Effector memory CD4-positive, alpha-beta T cell (primary cell): ENCODE measurements around the gene PPP1R12B.
"Not testable (repeated sequence)": the region's sequence is repeated elsewhere in the genome, so short reads cannot be mapped to it uniquely, and the experiment has no call there.

Experiments
- DNase-seq, 3 donors: peaks; one replicate each; pipeline ENCODE4 v3.0.0-alpha.2; 2020
- H3K27ac ChIP-seq: 2 replicates; pipeline ENCODE4 v1.7.0; 2013; ENCODE audit warnings: mild to moderate bottlenecking, low read length, moderate library complexity; ENCODE audit not compliant: insufficient read depth, poor library complexity, severe bottlenecking
- H3K27me3 ChIP-seq: replicated peaks from 2 replicates; pipeline ENCODE4 v1.7.0; 2013; ENCODE audit warnings: mild to moderate bottlenecking, low read length; ENCODE audit not compliant: insufficient read depth, control insufficient read depth, poor library complexity, severe bottlenecking
- H3K36me3 ChIP-seq: 2 replicates; pipeline ENCODE4 v1.7.0; 2013; ENCODE audit warnings: mild to moderate bottlenecking, low read length, moderate library complexity; ENCODE audit not compliant: control insufficient read depth, insufficient read depth
- H3K4me1 ChIP-seq: 2 replicates; pipeline ENCODE4 v1.7.0; 2013; ENCODE audit warnings: low read length, mild to moderate bottlenecking; ENCODE audit not compliant: control insufficient read depth, insufficient read depth, poor library complexity, severe bottlenecking
- H3K4me3 ChIP-seq: 2 replicates; pipeline ENCODE4 v1.7.0; 2013; ENCODE audit warnings: low read length, low read depth, mild to moderate bottlenecking; ENCODE audit not compliant: insufficient read depth, poor library complexity, severe bottlenecking
- H3K9me3 ChIP-seq: 2 replicates; pipeline ENCODE4 v1.7.0; 2013; ENCODE audit warnings: mild to moderate bottlenecking, low read length, moderate library complexity; ENCODE audit not compliant: control insufficient read depth

The PPP1R12B gene

DNA sequence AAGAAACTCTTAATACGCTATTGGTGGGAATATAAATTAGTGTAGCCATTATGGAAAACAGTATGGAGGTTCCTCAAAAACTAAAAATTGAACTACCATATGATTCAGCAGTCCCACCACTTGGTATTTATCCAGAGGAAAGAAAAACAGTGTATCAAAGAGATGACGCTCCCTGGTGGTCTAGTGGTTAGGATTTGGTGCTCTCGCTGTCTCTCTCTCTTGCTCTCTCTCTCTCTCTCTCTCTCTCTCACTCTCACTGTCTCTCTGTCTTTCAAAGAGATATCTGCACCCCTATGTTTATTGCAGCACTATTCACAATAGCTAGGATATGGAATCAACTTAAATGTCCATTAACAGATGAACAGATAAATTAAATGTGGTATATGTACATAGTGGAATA is 151.5 kb downstream of the PPP1R12B start:
- H3K4me3 ChIP-seq, H3K27me3 ChIP-seq, H3K27ac ChIP-seq, H3K9me3 ChIP-seq, DNase-seq, H3K4me1 ChIP-seq: not testable (repeated sequence)
- H3K36me3 ChIP-seq, result peaks cover 12% of the 10 kb centered on the region

DNA sequence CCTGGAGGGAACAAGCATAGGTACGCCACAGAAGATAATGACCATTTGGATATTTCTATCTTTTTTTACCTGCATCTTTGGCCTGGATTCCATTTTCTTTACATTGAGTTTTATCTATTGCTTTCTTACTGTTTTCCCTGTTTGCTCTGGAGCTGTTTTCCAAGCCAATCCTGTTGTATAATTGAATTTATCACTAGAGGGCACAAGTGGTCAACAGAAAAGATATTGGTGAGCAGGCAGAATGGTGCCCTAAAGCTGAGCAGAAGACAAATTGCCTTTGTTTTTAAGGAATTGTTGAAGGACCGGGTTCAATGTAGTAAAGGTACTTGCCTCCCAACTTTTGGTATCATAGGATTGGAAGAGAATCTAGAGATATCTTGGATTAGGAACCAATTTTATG is 152.8 kb downstream of the PPP1R12B start:
- DNase-seq, result no peak
- H3K9me3 ChIP-seq, result no peaks in the 10 kb centered on the region
- no peak overlapping the region for H3K4me3 ChIP-seq
- H3K27me3 ChIP-seq, result no peaks in the 10 kb centered on the region
- H3K27ac ChIP-seq, result no peak overlapping the region
- H3K36me3 ChIP-seq, result no peaks in the 10 kb centered on the region
- H3K4me1 ChIP-seq, result no peaks in the 10 kb centered on the region

DNA sequence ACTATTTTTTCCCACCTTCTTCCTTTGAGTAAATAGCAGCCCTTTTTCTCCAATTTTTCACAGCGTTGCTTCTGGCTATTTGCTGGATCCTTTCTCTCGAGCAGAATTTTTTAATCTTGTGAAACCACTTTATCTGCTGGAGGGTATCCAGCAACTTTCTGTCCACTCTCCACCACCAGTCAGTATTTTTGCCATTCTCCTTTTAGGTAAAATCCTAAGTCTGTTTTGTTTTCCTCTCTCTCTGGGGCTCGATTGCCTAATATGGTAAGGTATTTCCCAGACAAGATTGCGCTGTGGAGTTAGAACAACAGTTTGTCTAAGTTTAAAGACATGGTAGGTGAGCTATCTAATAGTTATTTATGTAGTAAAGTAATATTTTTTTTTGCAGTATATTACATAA is 156.9 kb downstream of the PPP1R12B start:
- no peak for DNase-seq
- H3K27ac ChIP-seq, result no peak overlapping the region
- H3K4me3 ChIP-seq, result no peak overlapping the region

DNA sequence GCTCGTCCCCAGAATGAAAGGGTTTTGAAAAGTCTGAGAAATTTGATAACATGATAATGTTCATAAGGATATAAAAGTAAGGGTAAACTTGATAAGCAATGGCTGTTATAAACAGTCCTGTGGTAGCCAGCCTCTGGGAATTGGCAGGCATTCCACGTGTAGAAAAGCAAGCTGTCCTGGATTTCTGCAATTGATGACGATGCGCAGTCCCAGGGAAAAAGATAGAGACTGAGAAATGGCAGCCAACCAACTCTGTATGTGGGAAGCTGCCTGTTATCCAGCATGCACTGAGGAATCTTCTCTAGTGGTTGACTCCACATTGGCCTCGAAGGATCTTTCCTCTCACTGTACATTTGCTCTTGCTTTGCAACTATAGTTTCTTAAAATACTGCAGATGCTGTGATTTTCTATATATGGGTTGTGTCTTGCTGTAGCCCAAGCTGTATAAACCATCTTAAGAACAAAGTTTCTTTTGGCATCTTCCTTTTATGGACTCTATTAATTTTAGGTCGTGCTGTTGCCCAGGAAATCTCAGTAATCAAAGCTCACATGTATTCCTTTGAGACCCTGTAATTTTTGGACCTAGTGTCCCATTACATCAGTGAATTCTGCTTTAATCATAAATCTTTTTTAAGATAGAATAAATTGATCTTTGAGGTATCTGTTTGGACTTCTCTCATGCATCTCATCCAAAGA is 157.5 kb downstream of the PPP1R12B start:
- H3K9me3 ChIP-seq, H3K27me3 ChIP-seq, H3K36me3 ChIP-seq, H3K4me1 ChIP-seq, H3K27ac ChIP-seq, H3K4me3 ChIP-seq, DNase-seq: not testable (repeated sequence)

More for the DNA sequence above, 156.9 kb downstream of the PPP1R12B start:
- H3K4me1 ChIP-seq, result no peaks in the 10 kb centered on the region
- no peaks in the 10 kb centered on the region for H3K9me3 ChIP-seq
- H3K27me3 ChIP-seq, result no peaks in the 10 kb centered on the region
- no peaks in the 10 kb centered on the region for H3K36me3 ChIP-seq

DNA sequence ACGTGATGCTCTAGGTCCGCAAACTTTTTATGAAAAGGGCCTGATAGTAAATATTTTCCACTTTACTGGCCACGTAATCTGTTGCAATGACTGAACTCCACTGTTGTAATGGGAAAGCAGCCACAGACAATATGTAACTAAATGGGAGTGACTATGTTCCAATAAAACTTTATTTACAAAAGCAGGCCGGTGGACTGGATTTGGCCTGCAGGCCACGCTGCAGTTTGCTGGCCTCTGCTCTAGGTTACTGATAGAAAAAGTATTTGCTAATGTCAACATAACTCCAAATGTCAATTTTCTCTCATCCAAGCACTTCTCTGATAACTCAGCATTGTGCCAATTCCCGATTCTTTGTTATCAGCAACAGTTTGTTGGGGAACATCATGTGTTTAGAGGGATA is 160.4 kb downstream of the PPP1R12B start:
- H3K27ac ChIP-seq, H3K36me3 ChIP-seq, H3K4me3 ChIP-seq, H3K4me1 ChIP-seq, H3K27me3 ChIP-seq, H3K9me3 ChIP-seq, DNase-seq: not testable (repeated sequence)

DNA sequence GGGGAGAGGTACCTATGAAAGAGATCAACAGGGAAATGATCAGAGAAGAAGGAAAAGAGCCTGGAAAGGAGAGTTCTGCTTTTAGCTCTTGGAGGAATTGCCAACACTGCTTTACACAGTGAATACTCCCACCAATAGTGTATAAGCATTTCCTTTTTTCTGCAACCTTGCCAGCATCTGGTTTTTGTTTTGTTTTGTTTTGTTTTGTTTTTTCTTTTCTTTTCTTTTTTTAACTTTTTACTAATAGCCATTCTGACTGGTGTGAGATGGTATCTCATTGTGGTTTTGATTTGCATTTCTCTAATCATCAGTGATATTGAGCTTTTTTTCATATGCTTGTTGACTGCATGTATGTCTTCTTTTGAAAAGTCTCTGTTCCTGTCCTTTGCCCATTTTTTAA is 165.4 kb downstream of the PPP1R12B start:
- DNase-seq, H3K4me3 ChIP-seq, H3K9me3 ChIP-seq, H3K4me1 ChIP-seq, H3K27me3 ChIP-seq, H3K27ac ChIP-seq, H3K36me3 ChIP-seq: not testable (repeated sequence)

DNA sequence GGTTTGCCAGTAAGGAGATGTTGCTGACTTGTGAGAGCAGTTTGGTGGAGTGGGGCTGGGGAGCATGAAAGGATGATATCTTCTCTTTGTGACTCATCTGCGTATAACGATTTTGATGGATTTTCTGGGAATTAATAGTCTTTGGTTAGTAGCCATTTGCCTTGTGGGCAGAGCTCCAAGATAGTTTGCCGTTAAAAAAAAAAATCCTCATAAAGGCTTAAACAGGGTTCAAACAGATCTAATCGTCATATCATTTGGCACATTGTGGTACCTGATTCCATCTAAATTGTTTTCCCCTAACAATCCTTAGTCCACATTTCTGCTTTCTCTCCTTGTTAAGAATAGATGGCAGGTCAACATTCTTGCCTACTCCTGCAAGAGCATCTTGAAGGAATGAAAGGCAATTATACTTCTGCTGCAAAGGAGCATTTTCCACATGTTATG is 168.0 kb downstream of the PPP1R12B start:
- no peak overlapping the region for H3K27ac ChIP-seq
- no peaks in the 10 kb centered on the region for H3K4me1 ChIP-seq
- H3K27me3 ChIP-seq, result no peaks in the 10 kb centered on the region
- no peaks in the 10 kb centered on the region for H3K36me3 ChIP-seq
- no peak overlapping the region for H3K4me3 ChIP-seq
- H3K9me3 ChIP-seq, result no peaks in the 10 kb centered on the region
- no peak for DNase-seq

DNA sequence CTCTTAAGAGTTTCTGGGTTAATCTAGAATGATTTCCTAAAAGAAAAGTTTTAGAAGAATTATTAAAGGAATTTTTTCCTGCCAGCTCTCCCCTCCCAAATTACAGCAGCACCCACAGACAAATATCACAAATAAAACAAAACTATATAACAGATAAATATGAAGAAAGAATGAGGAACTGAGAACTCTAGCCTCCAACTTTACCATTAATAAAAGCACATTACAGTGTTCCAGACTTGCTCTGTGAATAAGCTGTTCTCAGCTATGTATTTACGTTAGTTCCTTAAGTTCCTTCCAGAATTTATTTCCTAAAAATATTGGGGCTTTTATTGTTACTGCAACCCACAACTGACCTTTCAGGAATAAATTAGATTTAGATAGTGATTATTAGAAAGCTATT is 168.6 kb downstream of the PPP1R12B start:
- H3K4me3 ChIP-seq, H3K9me3 ChIP-seq, H3K27ac ChIP-seq, DNase-seq, H3K36me3 ChIP-seq, H3K27me3 ChIP-seq, H3K4me1 ChIP-seq: not testable (repeated sequence)

DNA sequence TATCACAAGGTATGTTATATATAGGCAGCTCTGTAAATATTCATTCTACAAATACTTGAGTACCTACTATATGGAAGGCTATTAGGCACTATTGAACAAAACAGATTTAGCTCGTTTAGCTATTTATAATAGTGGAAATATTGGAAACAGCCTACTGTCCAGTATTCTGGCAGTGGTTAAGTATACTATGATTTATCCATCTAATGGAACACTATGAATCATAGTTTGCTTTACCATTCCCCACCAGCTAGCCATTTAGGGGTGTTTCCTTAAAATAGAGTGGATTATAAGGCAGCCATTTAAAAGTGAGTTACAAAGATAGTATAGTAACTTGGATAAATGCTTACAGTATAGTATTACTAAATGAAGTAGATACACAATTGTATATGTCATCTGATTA is 169.7 kb downstream of the PPP1R12B start:
- H3K36me3 ChIP-seq, H3K4me1 ChIP-seq, H3K9me3 ChIP-seq, H3K27ac ChIP-seq, H3K27me3 ChIP-seq, DNase-seq, H3K4me3 ChIP-seq: not testable (repeated sequence)

DNA sequence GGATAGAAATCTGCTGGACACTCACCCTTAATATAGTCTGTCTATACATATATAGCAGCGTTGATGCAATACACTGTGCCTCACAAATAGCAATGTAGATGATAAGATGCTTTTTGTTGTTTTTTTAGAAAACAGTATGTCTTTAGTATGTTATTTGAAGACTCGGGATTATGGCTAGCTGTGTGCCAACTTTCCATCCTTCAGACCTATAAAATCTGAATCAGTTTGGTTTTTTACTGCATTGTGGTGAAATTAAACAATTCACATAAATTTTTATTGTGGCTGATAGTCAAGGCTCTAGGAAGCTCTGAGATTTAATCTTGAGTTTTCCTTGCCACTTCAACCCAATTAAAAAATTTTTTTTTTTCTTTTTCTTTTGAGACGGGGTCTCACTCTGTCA is 170.4 kb downstream of the PPP1R12B start:
- not testable (repeated sequence) for H3K27ac ChIP-seq, H3K4me1 ChIP-seq, DNase-seq, H3K36me3 ChIP-seq, H3K9me3 ChIP-seq, H3K4me3 ChIP-seq, H3K27me3 ChIP-seq
